IMR-90 (cell line): Measurements from ENCODE around the gene MRPS35. TPM values are rescaled to one million over a fixed set of nuclear protein-coding genes. Genes with fewer than 3 reads are reported as not detected.

ENCODE experiments used
- ATAC-seq: fragments of 200-7000 bp; cut with Tn5 transposase; 2 replicates; pipeline ENCODE4 v1.9.1; 2020; ENCODE audit warnings: low read depth, mild to moderate bottlenecking, moderate library complexity
- BruUV-seq: library from RNA; stranded (reverse); fragments of 400-500 nt; replicated peaks from 2 replicates; lab custom pipeline; 2021; lab: Mats Ljungman, UMichigan
- CTCF ChIA-PET: fragments of 300-600 bp; formaldehyde crosslinking; extraction: SDS; loops from one replicate; lab custom pipeline; 2021; ENCODE audit warnings: antibody characterized with exemption; lab: Yijun Ruan, JAX
- POLR2A ChIA-PET: fragments of 300-600 bp; sonication (Branson Sonifier 250); formaldehyde crosslinking; loops from one replicate; lab custom pipeline; 2022; ENCODE audit warnings: antibody characterized with exemption; ENCODE audit not compliant: unreplicated experiment; lab: Charles Lee
- DNase-seq: peaks from one replicate; pipeline ENCODE4 v3.0.0; 2013
- H2AFZ ChIP-seq: replicated peaks from 2 replicates; pipeline ENCODE3; 2013; ENCODE audit warnings: low read length, mild to moderate bottlenecking; ENCODE audit not compliant: poor library complexity
- H2AK5ac ChIP-seq: 2 replicates; pipeline ENCODE4 v1.6.1; 2013; ENCODE audit warnings: low read depth, low read length, inconsistent platforms
- H2AK9ac ChIP-seq: replicated peaks from 2 replicates; pipeline ENCODE3; 2013; ENCODE audit warnings: mild to moderate bottlenecking, low read depth, low read length, moderate library complexity; ENCODE audit not compliant: poor library complexity
- H2BK120ac ChIP-seq: 2 replicates; pipeline ENCODE4 v1.6.1; 2013; ENCODE audit warnings: low read depth, low read length, inconsistent platforms
- H2BK15ac ChIP-seq: 3 replicates; pipeline ENCODE4 v1.6.1; 2013; ENCODE audit warnings: low read depth, low read length, inconsistent platforms
- H2BK20ac ChIP-seq: 2 replicates; pipeline ENCODE4 v1.6.1; 2013; ENCODE audit warnings: low read depth, mild to moderate bottlenecking, inconsistent platforms, low read length, moderate library complexity
- H2BK5ac ChIP-seq: 2 replicates; pipeline ENCODE4 v1.6.1; 2013; ENCODE audit warnings: mild to moderate bottlenecking, low read depth, low read length, inconsistent platforms; ENCODE audit not compliant: poor library complexity, severe bottlenecking
- H3K14ac ChIP-seq: replicated peaks from 2 replicates; pipeline ENCODE4 v1.6.1; 2013; ENCODE audit warnings: low read depth, low read length, inconsistent platforms
- H3K18ac ChIP-seq: 2 replicates; pipeline ENCODE4 v1.6.1; 2013; ENCODE audit warnings: low read depth, low read length, control low read depth
- H3K23ac ChIP-seq: 2 replicates; pipeline ENCODE4 v1.6.1; 2013; ENCODE audit warnings: low read depth, low read length, inconsistent platforms
- H3K27ac ChIP-seq: 2 replicates; pipeline ENCODE4 v1.5.1; 2013; ENCODE audit warnings: mild to moderate bottlenecking, control low read depth, low read length; ENCODE audit not compliant: insufficient read depth
- H3K27me3 ChIP-seq: 2 replicates; pipeline ENCODE4 v1.6.1; 2013; ENCODE audit warnings: low read length; ENCODE audit not compliant: control insufficient read depth, insufficient read depth
- H3K36me3 ChIP-seq: 2 replicates; pipeline ENCODE4 v1.6.1; 2013; ENCODE audit warnings: low read length, mixed read lengths; ENCODE audit not compliant: control insufficient read depth, insufficient read depth
- H3K4ac ChIP-seq: 2 replicates; pipeline ENCODE4 v1.6.1; 2013; ENCODE audit warnings: low read depth, low read length, inconsistent platforms
- H3K4me1 ChIP-seq: 2 replicates; pipeline ENCODE4 v1.6.1; 2013; ENCODE audit warnings: low read length, mixed read lengths; ENCODE audit not compliant: control insufficient read depth, insufficient read depth
- H3K4me2 ChIP-seq: 2 replicates; pipeline ENCODE4 v1.6.1; 2013; ENCODE audit warnings: low read depth, mild to moderate bottlenecking, control low read depth, low read length, moderate library complexity
- H3K4me3 ChIP-seq: 2 replicates; pipeline ENCODE4 v1.5.1; 2013; ENCODE audit warnings: low read depth, mild to moderate bottlenecking, control low read depth, low read length, moderate library complexity; ENCODE audit not compliant: insufficient read depth
- H3K56ac ChIP-seq: 2 replicates; pipeline ENCODE4 v1.6.1; 2013; ENCODE audit warnings: low read length, inconsistent platforms; ENCODE audit not compliant: insufficient read depth; ENCODE audit errors: extremely low read depth
- H3K79me1 ChIP-seq, 2 experiments: 2 replicates each; pipeline ENCODE4 v1.6.1; 2013; ENCODE audit warnings: low read length in 2 of 2, inconsistent platforms in 1 of 2, low read depth in 1 of 2
- H3K9ac ChIP-seq: 2 replicates; pipeline ENCODE4 v1.6.1; 2013; ENCODE audit warnings: low read depth, low read length, control low read depth
- H3K9me1 ChIP-seq: 2 replicates; pipeline ENCODE4 v1.6.1; 2013; ENCODE audit warnings: low read length, inconsistent platforms; ENCODE audit not compliant: insufficient read depth
- H3K9me3 ChIP-seq: 2 replicates; pipeline ENCODE4 v1.6.1; 2013; ENCODE audit warnings: low read length; ENCODE audit not compliant: control insufficient read depth, insufficient read depth
- H4K20me1 ChIP-seq: 2 replicates; pipeline ENCODE4 v1.6.1; 2013; ENCODE audit warnings: low read length, inconsistent platforms; ENCODE audit not compliant: insufficient read depth
- H4K5ac ChIP-seq: 2 replicates; pipeline ENCODE4 v1.6.1; 2013; ENCODE audit warnings: mild to moderate bottlenecking, low read depth, low read length, control low read depth
- H4K8ac ChIP-seq, 2 experiments: 2 replicates each; pipeline ENCODE4 v1.6.1; 2013; ENCODE audit warnings: low read depth in 2 of 2, low read length in 2 of 2, control low read depth in 1 of 2, inconsistent platforms in 1 of 2
- H4K91ac ChIP-seq: 2 replicates; pipeline ENCODE4 v1.6.1; 2013; ENCODE audit warnings: low read depth, low read length, inconsistent platforms; ENCODE audit not compliant: insufficient read depth
- BHLHE40 ChIP-seq: fragments of 150-350 bp; IDR thresholded peaks from 2 replicates; pipeline ENCODE4 v1.6.1; 2016; ENCODE audit warnings: mild to moderate bottlenecking, low read depth, low read length
- CEBPB ChIP-seq: IDR thresholded peaks from 2 replicates; pipeline ENCODE4 v1.6.1; 2012; ENCODE audit warnings: low read depth, low read length, improper control_type of control experiment
- CHD1 ChIP-seq: IDR thresholded peaks from 2 replicates; pipeline ENCODE4 v1.6.1; 2012; ENCODE audit warnings: low read depth, low read length, improper control_type of control experiment
- CTCF ChIP-seq: conservative IDR thresholded peaks from 2 replicates; pipeline ENCODE4 v1.5.1; 2012; ENCODE audit warnings: mild to moderate bottlenecking, low read depth, low read length, improper control_type of control experiment
- ELK1 ChIP-seq: fragments of 150-350 bp; IDR thresholded peaks from 2 replicates; pipeline ENCODE4 v1.6.1; 2016; ENCODE audit warnings: low read depth, mild to moderate bottlenecking, low read length, moderate library complexity, borderline replicate concordance
- FOS ChIP-seq: fragments of 150-350 bp; IDR thresholded peaks from 2 replicates; pipeline ENCODE4 v1.6.1; 2016; ENCODE audit warnings: low read depth, low read length
- MAFK ChIP-seq: IDR thresholded peaks from 2 replicates; pipeline ENCODE4 v1.6.1; 2012; ENCODE audit warnings: low read depth, low read length, improper control_type of control experiment
- MAZ ChIP-seq: IDR thresholded peaks from 2 replicates; pipeline ENCODE4 v1.6.1; 2012; ENCODE audit warnings: low read depth, mild to moderate bottlenecking, low read length, improper control_type of control experiment, moderate library complexity, borderline replicate concordance
- MXI1 ChIP-seq: IDR thresholded peaks from 2 replicates; pipeline ENCODE4 v1.6.1; 2012; ENCODE audit warnings: low read depth, mild to moderate bottlenecking, low read length, moderate library complexity, borderline replicate concordance
- NFE2L2 ChIP-seq: fragments of 150-350 bp; IDR thresholded peaks from 2 replicates; pipeline ENCODE4 v1.6.1; 2016; ENCODE audit warnings: low read depth, mild to moderate bottlenecking, low read length
- POLR2A ChIP-seq: IDR thresholded peaks from 2 replicates; pipeline ENCODE4 v1.6.1; 2012; ENCODE audit warnings: mild to moderate bottlenecking, low read depth, low read length
- RAD21 ChIP-seq: IDR thresholded peaks from 2 replicates; pipeline ENCODE4 v1.6.1; 2012; ENCODE audit warnings: low read length, improper control_type of control experiment
- RCOR1 ChIP-seq: IDR thresholded peaks from 2 replicates; pipeline ENCODE4 v1.6.1; 2012; ENCODE audit warnings: mild to moderate bottlenecking, low read length, improper control_type of control experiment; ENCODE audit not compliant: insufficient replicate concordance
- RFX5 ChIP-seq: IDR thresholded peaks from 2 replicates; pipeline ENCODE4 v1.8.0; 2012; ENCODE audit warnings: low read depth, mild to moderate bottlenecking, low read length, moderate library complexity
- SMC3 ChIP-seq: fragments of 150-350 bp; IDR thresholded peaks from 2 replicates; pipeline ENCODE4 v1.6.1; 2016; ENCODE audit warnings: low read depth, mild to moderate bottlenecking, antibody characterized with exemption, low read length, moderate library complexity
- USF2 ChIP-seq: fragments of 150-350 bp; IDR thresholded peaks from 2 replicates; pipeline ENCODE4 v1.6.1; 2017; ENCODE audit warnings: mild to moderate bottlenecking, antibody characterized with exemption, low read length, low read depth
- WGBS, 2 experiments: methylation state at CpG; one replicate each; pipeline versions ENCODE4 v1.1.5 to v1.1.7; 2013; ENCODE audit warnings: missing lambda C conversion rate in 2 of 2; ENCODE audit not compliant: insufficient read length in 1 of 2; ENCODE audit errors: extremely low coverage in 2 of 2; 5-methylcytosine and 5-hydroxymethylcytosine counted together
- dilution Hi-C: fragments of 300-500 bp; cut with HindIII; formaldehyde crosslinking; loops from one replicate; pipeline ENCODE4 v1.14.3; 2018; ENCODE audit warnings: low sequenced_read_pairs; ENCODE audit not compliant: unreplicated experiment
- in situ Hi-C: fragments of 300-500 bp; cut with MboI; formaldehyde crosslinking; loops from 3 replicates; pipeline ENCODE4 v1.14.3; 2019; ENCODE audit warnings: low sequenced_read_pairs, inconsistent platforms, mixed read lengths
- intact Hi-C: fragments of 100-400 bp; cut with micrococcal nuclease; formaldehyde crosslinking; loops from 2 replicates; pipeline ENCODE4 v1.10.0; 2022
- polyA plus RNA-seq, 3 experiments: library from polyadenylated mRNA; depleted of rRNA; stranded (reverse); fragments of >200 nt; gene quantifications; 2 replicates each; pipeline ENCODE4 v1.2.3, GENCODE V29; 2012; ENCODE audit warnings: low replicate concordance in 1 of 3
- total RNA-seq: library from RNA; depleted of rRNA; stranded (reverse); fragments of >200 nt; gene quantifications from 2 replicates; pipeline ENCODE4 v1.2.3, GENCODE V29; 2012

The MRPS35 gene
- total and polyA plus RNA-seq, 2 of the 4 experiments (the other 2 are of a cell fraction), result 27.4 to 40.1 TPM

- Histone ChIP-seq H3K18ac (no peak overlapping the region), H3K9ac (no peak overlapping the region), H2BK120ac (no peak overlapping the region), H3K27ac (no peak overlapping the region), H3K23ac (no peak overlapping the region), H2AK9ac (no peak overlapping the region), H3K36me3 (peaks cover 23% of the 10 kb centered on the region), H2BK20ac (no peak overlapping the region), H2BK5ac (no peak overlapping the region), H3K9me3 (no peaks in the 10 kb centered on the region), H3K14ac (no peak overlapping the region), H2AK5ac (no peak overlapping the region), H3K79me1 (peaks cover 12 to 17% of the 10 kb centered on the region in 2 experiments), H2AFZ (no peak overlapping the region), H3K9me1 (no peaks in the 10 kb centered on the region), H3K56ac (no peak overlapping the region), H3K4me2 (no peak overlapping the region), H4K8ac (no peak overlapping the region), H3K4me3 (no peak overlapping the region), H3K4ac (no peak overlapping the region), H4K20me1 (no peaks in the 10 kb centered on the region), H2BK15ac (no peak overlapping the region), H3K27me3 (no peaks in the 10 kb centered on the region), H3K4me1 (no peaks in the 10 kb centered on the region), H4K91ac (no peak overlapping the region), H4K5ac (no peak overlapping the region)
- WGBS, 2 experiments, result no CpG with 5 or more reads among the region's 1 CpG
- in situ Hi-C loops (no loop called here), dilution Hi-C loops (no loop called here), intact Hi-C loops (no loop called here)
- ATAC-seq (no peak), DNase-seq (no peak)
- TF ChIP-seq MAZ (no peak), CEBPB (no peak), SMC3 (no peak), MXI1 (no peak), ELK1 (no peak), RCOR1 (no peak), RAD21 (no peak), RFX5 (no peak), POLR2A (no peak), USF2 (no peak), FOS (no peak), BHLHE40 (no peak), NFE2L2 (no peak), CHD1 (no peak), MAFK (no peak), CTCF (no peak)
- ChIA-PET CTCF (no interaction called here), POLR2A (no interaction called here)
- no TSS peak for BruUV-seq
These were observed 12.6 kb downstream of the MRPS35 start for GRCh38 chr12:27723212-27723611.
